T47D (cell line): Measurements from ENCODE around the gene CPXM1.

Experiments
- DNase-seq, 2 experiments: peaks; one replicate each; pipeline versions ENCODE4 v3.0.0 to v3.0.0-alpha.2; 2011 to 2012; ENCODE audit warnings: low read depth in 1 of 2, low spot score in 1 of 2
- JUND ChIP-seq: IDR thresholded peaks from 2 replicates; pipeline ENCODE4 v1.6.1; 2012; ENCODE audit warnings: low read depth
- in situ Hi-C: cut with HindIII; loops from 2 replicates; pipeline ENCODE4 v1.10.0; 2016; ENCODE audit warnings: low sequenced_read_pairs, low pct_unique_long_range_greater_than_20kb

CPXM1 gene

GRCh38 chr20:2745060-2745910 lies 55.1 kb downstream of the CPXM1 start:
- TF ChIP-seq JUND = no peak
- peak in 1 of 2 experiments; percentile 33 for DNase-seq
- in situ Hi-C loops = no loop called here
